ENCODE results near the gene EDNRB.

DNA sequence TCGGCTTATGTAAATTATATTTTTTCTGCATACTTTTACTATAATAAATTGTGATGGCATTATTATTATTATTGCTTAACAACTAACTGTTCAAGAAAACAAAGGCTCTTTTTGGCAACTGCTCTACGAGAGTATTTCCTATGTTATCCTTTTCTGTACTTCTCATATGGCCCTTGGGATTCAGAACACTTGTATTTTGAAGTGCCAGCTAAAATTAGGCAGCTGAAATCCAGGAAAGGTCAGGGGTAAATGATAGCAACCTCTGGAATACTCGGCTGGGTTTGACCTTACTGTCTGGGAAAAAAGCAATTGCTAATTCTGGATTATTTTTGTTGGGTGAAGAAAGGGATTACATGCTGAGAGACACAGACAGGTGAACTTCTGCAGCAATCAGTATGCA, 23.9 kb downstream of the EDNRB start:
- TF ChIP-seq, protein P1, sequence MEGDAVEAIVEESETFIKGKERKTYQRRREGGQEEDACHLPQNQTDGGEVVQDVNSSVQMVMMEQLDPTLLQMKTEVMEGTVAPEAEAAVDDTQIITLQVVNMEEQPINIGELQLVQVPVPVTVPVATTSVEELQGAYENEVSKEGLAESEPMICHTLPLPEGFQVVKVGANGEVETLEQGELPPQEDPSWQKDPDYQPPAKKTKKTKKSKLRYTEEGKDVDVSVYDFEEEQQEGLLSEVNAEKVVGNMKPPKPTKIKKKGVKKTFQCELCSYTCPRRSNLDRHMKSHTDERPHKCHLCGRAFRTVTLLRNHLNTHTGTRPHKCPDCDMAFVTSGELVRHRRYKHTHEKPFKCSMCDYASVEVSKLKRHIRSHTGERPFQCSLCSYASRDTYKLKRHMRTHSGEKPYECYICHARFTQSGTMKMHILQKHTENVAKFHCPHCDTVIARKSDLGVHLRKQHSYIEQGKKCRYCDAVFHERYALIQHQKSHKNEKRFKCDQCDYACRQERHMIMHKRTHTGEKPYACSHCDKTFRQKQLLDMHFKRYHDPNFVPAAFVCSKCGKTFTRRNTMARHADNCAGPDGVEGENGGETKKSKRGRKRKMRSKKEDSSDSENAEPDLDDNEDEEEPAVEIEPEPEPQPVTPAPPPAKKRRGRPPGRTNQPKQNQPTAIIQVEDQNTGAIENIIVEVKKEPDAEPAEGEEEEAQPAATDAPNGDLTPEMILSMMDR (optimal IDR thresholded peaks at IDR 0.05 in 1 of 3, IDR thresholded peaks at IDR 0.05 in 1 of 3, conservative IDR thresholded peaks at IDR 0.05 in 1 of 3; ENCODE audit: extremely low read depth in 1 of 3, insufficient read depth in 2 of 3, low read length in 3 of 3) = no peak
- no peak for TF ChIP-seq EZH2 (IDR thresholded peaks at IDR 0.05; ENCODE audit: low read length)
